Measurements from ENCODE around the gene SSB. TPM values are rescaled to one million over a fixed set of nuclear protein-coding genes. Genes with fewer than 3 reads are reported as not detected.

SSB gene
- total and polyA plus RNA-seq, 9 of the 15 experiments (the other 6 are each of a cell fraction or from before 2014, with no cell fraction given) = 317 to 849 (median 515) TPM

DNA sequence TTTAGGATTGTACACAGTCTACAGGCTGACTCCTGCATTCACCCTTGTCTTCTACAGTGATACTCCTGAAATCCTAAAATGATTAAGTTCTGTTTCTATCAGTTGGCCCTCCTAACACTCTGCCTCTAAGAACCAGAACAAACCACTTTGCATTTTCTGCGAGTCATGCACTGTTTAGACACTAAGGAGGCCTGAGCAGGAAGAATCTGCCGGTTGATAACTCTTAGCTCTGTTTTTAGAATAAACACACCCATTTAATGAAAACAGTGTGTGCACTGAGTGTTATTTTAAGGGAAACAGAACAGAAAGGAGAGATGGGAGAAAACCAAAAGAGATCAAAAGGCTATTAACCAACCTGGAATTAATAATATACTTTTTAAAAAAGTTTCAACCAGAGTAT lies 22.9 kb upstream of the SSB start (continued):
- TF ChIP-seq FOXK2 (conservative IDR thresholded peaks at IDR 0.05 in 1 of 2, IDR thresholded peaks at IDR 0.05 in 1 of 2; ENCODE audit: low read depth in 2 of 2) (peak; percentile 26 to 35; a peak in 1 of 4 replicates), ZC3H8 (IDR thresholded peaks at IDR 0.05) (no peak), HNRNPUL1 (IDR thresholded peaks at IDR 0.05; ENCODE audit: low read length) (no peak), MCM5 (IDR thresholded peaks at IDR 0.05; ENCODE audit: low read depth) (no peak), SNIP1 (IDR thresholded peaks at IDR 0.05; ENCODE audit: low read depth) (no peak), SRSF1 (IDR thresholded peaks at IDR 0.05; ENCODE audit: low read depth, low read length) (no peak), ARID1B (IDR thresholded peaks at IDR 0.05) (peak; percentile 32; the same call in 1 of the 2 replicates), LEF1 (IDR thresholded peaks at IDR 0.05) (0 out of 2 replicates have a peak, but pooled peaks have one; percentile 30), TEAD4 (IDR thresholded peaks at IDR 0.05; ENCODE audit: low read length) (no peak), TEAD4 (CRISPR knock-in tag; IDR thresholded peaks at IDR 0.05; ENCODE audit: borderline replicate concordance) (no peak), RBM15 (IDR thresholded peaks at IDR 0.05; ENCODE audit: insufficient read depth, low read length) (no peak), SMARCE1 (IDR thresholded peaks at IDR 0.05) (peak; percentile 50; the same call in 1 of the 2 replicates), KDM1A (IDR thresholded peaks at IDR 0.05) (no peak; a peak in 1 of 4 replicates), POLR2B (IDR thresholded peaks at IDR 0.05; ENCODE audit: low read depth, partially characterized antibody) (no peak), TCF7L2 (IDR thresholded peaks at IDR 0.05; ENCODE audit: low read depth, low read length) (no peak), MAFK (IDR thresholded peaks at IDR 0.05; ENCODE audit: low read length) (peak; percentile 54), ZC3H11A (IDR thresholded peaks at IDR 0.05; ENCODE audit: low read depth, low read length) (no peak), EP400 (IDR thresholded peaks at IDR 0.05) (peak; percentile 23; the same call in 1 of the 2 replicates)
- TF ChIP-seq, protein P1, sequence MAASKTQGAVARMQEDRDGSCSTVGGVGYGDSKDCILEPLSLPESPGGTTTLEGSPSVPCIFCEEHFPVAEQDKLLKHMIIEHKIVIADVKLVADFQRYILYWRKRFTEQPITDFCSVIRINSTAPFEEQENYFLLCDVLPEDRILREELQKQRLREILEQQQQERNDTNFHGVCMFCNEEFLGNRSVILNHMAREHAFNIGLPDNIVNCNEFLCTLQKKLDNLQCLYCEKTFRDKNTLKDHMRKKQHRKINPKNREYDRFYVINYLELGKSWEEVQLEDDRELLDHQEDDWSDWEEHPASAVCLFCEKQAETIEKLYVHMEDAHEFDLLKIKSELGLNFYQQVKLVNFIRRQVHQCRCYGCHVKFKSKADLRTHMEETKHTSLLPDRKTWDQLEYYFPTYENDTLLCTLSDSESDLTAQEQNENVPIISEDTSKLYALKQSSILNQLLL (CRISPR knock-in tag; IDR thresholded peaks at IDR 0.05; ENCODE audit: borderline replicate concordance) = no peak
- TF ChIP-seq, protein P2, sequence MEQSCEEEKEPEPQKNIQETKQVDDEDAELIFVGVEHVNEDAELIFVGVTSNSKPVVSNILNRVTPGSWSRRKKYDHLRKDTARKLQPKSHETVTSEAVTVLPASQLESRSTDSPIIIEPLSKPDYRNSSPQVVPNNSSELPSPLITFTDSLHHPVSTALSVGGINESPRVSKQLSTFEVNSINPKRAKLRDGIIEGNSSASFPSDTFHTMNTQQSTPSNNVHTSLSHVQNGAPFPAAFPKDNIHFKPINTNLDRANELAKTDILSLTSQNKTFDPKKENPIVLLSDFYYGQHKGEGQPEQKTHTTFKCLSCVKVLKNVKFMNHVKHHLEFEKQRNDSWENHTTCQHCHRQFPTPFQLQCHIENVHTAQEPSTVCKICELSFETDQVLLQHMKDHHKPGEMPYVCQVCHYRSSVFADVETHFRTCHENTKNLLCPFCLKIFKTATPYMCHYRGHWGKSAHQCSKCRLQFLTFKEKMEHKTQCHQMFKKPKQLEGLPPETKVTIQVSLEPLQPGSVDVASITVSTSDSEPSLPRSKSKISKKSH (CRISPR knock-in tag; IDR thresholded peaks at IDR 0.05) = no peak
- TF ChIP-seq, protein P3, sequence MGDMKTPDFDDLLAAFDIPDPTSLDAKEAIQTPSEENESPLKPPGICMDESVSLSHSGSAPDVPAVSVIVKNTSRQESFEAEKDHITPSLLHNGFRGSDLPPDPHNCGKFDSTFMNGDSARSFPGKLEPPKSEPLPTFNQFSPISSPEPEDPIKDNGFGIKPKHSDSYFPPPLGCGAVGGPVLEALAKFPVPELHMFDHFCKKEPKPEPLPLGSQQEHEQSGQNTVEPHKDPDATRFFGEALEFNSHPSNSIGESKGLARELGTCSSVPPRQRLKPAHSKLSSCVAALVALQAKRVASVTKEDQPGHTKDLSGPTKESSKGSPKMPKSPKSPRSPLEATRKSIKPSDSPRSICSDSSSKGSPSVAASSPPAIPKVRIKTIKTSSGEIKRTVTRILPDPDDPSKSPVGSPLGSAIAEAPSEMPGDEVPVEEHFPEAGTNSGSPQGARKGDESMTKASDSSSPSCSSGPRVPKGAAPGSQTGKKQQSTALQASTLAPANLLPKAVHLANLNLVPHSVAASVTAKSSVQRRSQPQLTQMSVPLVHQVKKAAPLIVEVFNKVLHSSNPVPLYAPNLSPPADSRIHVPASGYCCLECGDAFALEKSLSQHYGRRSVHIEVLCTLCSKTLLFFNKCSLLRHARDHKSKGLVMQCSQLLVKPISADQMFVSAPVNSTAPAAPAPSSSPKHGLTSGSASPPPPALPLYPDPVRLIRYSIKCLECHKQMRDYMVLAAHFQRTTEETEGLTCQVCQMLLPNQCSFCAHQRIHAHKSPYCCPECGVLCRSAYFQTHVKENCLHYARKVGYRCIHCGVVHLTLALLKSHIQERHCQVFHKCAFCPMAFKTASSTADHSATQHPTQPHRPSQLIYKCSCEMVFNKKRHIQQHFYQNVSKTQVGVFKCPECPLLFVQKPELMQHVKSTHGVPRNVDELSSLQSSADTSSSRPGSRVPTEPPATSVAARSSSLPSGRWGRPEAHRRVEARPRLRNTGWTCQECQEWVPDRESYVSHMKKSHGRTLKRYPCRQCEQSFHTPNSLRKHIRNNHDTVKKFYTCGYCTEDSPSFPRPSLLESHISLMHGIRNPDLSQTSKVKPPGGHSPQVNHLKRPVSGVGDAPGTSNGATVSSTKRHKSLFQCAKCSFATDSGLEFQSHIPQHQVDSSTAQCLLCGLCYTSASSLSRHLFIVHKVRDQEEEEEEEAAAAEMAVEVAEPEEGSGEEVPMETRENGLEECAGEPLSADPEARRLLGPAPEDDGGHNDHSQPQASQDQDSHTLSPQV (IDR thresholded peaks at IDR 0.05) = 0 out of 2 replicates have a peak, but pooled peaks have one; percentile 42
- TF ChIP-seq, protein P4, sequence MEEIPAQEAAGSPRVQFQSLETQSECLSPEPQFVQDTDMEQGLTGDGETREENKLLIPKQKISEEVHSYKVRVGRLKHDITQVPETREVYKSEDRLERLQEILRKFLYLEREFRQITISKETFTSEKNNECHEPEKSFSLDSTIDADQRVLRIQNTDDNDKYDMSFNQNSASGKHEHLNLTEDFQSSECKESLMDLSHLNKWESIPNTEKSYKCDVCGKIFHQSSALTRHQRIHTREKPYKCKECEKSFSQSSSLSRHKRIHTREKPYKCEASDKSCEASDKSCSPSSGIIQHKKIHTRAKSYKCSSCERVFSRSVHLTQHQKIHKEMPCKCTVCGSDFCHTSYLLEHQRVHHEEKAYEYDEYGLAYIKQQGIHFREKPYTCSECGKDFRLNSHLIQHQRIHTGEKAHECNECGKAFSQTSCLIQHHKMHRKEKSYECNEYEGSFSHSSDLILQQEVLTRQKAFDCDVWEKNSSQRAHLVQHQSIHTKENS (CRISPR knock-in tag; IDR thresholded peaks at IDR 0.05) = no peak
